Activated CD4-positive, alpha-beta T cell treated with anti-CD3 and anti-CD28 coated beads, Interleukin-2, amount 10 ng/mL, durations not matched to agents 7 days and 5 days (primary cell): ENCODE measurements around the gene ZNF43. TPM values are rescaled to one million over a fixed set of nuclear protein-coding genes. Genes with fewer than 3 reads are reported as not detected.
"Not testable (repeated sequence)": the region's sequence is repeated elsewhere in the genome, so short reads cannot be mapped to it uniquely, and the experiment has no call there.

Source experiments
- CTCF ChIA-PET: fragments of 350-600 bp; sonication (Branson Sonifier 250); formaldehyde crosslinking; loops from one replicate; lab custom pipeline; 2021; ENCODE audit warnings: antibody characterized with exemption; lab: Charles Lee
- POLR2A ChIA-PET: fragments of 350-600 bp; sonication (Branson Sonifier 250); formaldehyde crosslinking; loops from one replicate; lab custom pipeline; 2021; ENCODE audit warnings: antibody characterized with exemption; lab: Charles Lee
- DNase-seq: peaks from one replicate; pipeline ENCODE4 v3.0.0-alpha.2; 2020
- H3K27ac Mint-ChIP-seq: one replicate; pipeline ENCODE4 v1.8.0; 2021; ENCODE audit warnings: mild to moderate bottlenecking, moderate library complexity, mixed read lengths
- H3K27me3 Mint-ChIP-seq: one replicate; pipeline ENCODE4 v1.8.0; 2021; ENCODE audit warnings: mixed read lengths
- H3K36me3 Mint-ChIP-seq: one replicate; pipeline ENCODE4 v1.8.0; 2021; ENCODE audit warnings: low read depth, mixed read lengths
- H3K4me1 Mint-ChIP-seq: one replicate; pipeline ENCODE4 v1.8.0; 2021; ENCODE audit warnings: mixed read lengths
- H3K4me3 Mint-ChIP-seq: one replicate; pipeline ENCODE4 v1.8.0; 2021; ENCODE audit warnings: mild to moderate bottlenecking, moderate library complexity, mixed read lengths
- H3K9me3 Mint-ChIP-seq: one replicate; pipeline ENCODE4 v1.8.0; 2021; ENCODE audit warnings: mixed read lengths
- total RNA-seq, 2 experiments: library from RNA; stranded (reverse); gene quantifications; one replicate each; pipeline ENCODE4 v1.2.3, GENCODE V29; 2021

Gene ZNF43
- total RNA-seq, 2 experiments from 2014 or later, result 29.6 to 34.6 TPM

GRCh38 chr19:21775792-21776191 is 60.2 kb downstream of the ZNF43 start:
- not testable (repeated sequence) for H3K4me1 Mint-ChIP-seq

GRCh38 chr19:21767065-21767800 is 68.7 kb downstream of the ZNF43 start, which contains the start of gene ZNF100:
TSS of gene ZNF100 (minus strand) at chr19:21767579. CDS start at chr19:21767429, 150 bp downstream.
- peak; percentile 93 for DNase-seq
- POLR2A ChIA-PET, result interaction anchor here (0.7 to 1.3 kb wide), 2 partner anchors 69 to 144 kb away, joined by 3 to 5 read pairs; partner anchors contain the start of gene ZNF43
- CTCF ChIA-PET, result interaction anchor here (0.5 to 1.1 kb wide), 4 partner anchors 13 to 628 kb away, joined by 3 read pairs; no protein-coding TSS in a partner anchor
- Mint-ChIP-seq H3K4me3 (peak within 1 kb of the TSS; percentile 99), H3K4me1 (peaks cover 28% of the 10 kb centered on the region), H3K36me3 (peaks cover 48% of the 10 kb centered on the region), H3K27ac (peak within 1 kb of the TSS; percentile 97), H3K27me3 (no peaks in the 10 kb centered on the region), H3K9me3 (peaks cover 24% of the 10 kb centered on the region)

More at GRCh38 chr19:21775792-21776191, 60.2 kb downstream of the ZNF43 start:
- POLR2A ChIA-PET, H3K36me3 Mint-ChIP-seq, CTCF ChIA-PET, H3K4me3 Mint-ChIP-seq, H3K9me3 Mint-ChIP-seq, DNase-seq, H3K27me3 Mint-ChIP-seq, H3K27ac Mint-ChIP-seq: not testable (repeated sequence)

GRCh38 chr19:21766705-21767064 is 69.3 kb downstream of the ZNF43 start:
- CTCF ChIA-PET, result interaction anchor here (0.5 to 1.1 kb wide), 2 partner anchors 85 to 627 kb away, joined by 3 read pairs; no protein-coding TSS in a partner anchor
- DNase-seq, POLR2A ChIA-PET, H3K27me3 Mint-ChIP-seq: not testable (repeated sequence)
- Mint-ChIP-seq H3K4me3 (peak overlapping the region; percentile 99), H3K27ac (peak overlapping the region; percentile 97), H3K9me3 (peaks cover 29% of the 10 kb centered on the region), H3K4me1 (peaks cover 29% of the 10 kb centered on the region), H3K36me3 (peaks cover 53% of the 10 kb centered on the region)

- H3K4me3 Mint-ChIP-seq, result no peak overlapping the region
- CTCF ChIA-PET, result no interaction called here
- H3K27ac Mint-ChIP-seq, result no peak overlapping the region
- peaks cover 67% of the 10 kb centered on the region for H3K36me3 Mint-ChIP-seq
- no peaks in the 10 kb centered on the region for H3K27me3 Mint-ChIP-seq
- peaks cover 31% of the 10 kb centered on the region for H3K4me1 Mint-ChIP-seq
- peaks cover 33% of the 10 kb centered on the region for H3K9me3 Mint-ChIP-seq
- no peak for DNase-seq
- POLR2A ChIA-PET, result interaction anchor here (0.6 kb wide), 1 partner anchor 1492 kb away, joined by 5 read pairs; no protein-coding TSS in a partner anchor
Measured at GRCh38 chr19:21765151-21765550, 70.8 kb downstream of the ZNF43 start.

GRCh38 chr19:21761547-21761946 is 74.4 kb downstream of the ZNF43 start:
- DNase-seq, H3K27ac Mint-ChIP-seq, POLR2A ChIA-PET, H3K27me3 Mint-ChIP-seq, CTCF ChIA-PET, H3K4me3 Mint-ChIP-seq: not testable (repeated sequence)
- H3K4me1 Mint-ChIP-seq, result peaks cover 28% of the 10 kb centered on the region
- H3K36me3 Mint-ChIP-seq, result peaks cover 92% of the 10 kb centered on the region
- H3K9me3 Mint-ChIP-seq, result peaks cover 40% of the 10 kb centered on the region

GRCh38 chr19:21758296-21758695 is 77.7 kb downstream of the ZNF43 start:
- Mint-ChIP-seq H3K9me3 (peaks cover 43% of the 10 kb centered on the region), H3K27me3 (no peaks in the 10 kb centered on the region), H3K4me3 (no peak overlapping the region), H3K27ac (no peak overlapping the region), H3K4me1 (peaks cover 5% of the 10 kb centered on the region), H3K36me3 (peaks cover 95% of the 10 kb centered on the region)
- CTCF ChIA-PET, result no interaction called here
- DNase-seq, result no peak
- POLR2A ChIA-PET, result no interaction called here

GRCh38 chr19:21755555-21755954 is 80.4 kb downstream of the ZNF43 start:
- H3K27ac Mint-ChIP-seq, DNase-seq, H3K4me3 Mint-ChIP-seq, POLR2A ChIA-PET, CTCF ChIA-PET, H3K4me1 Mint-ChIP-seq, H3K27me3 Mint-ChIP-seq: not testable (repeated sequence)
- Mint-ChIP-seq H3K36me3 (peaks cover 94% of the 10 kb centered on the region), H3K9me3 (peaks cover 42% of the 10 kb centered on the region)

Other genes with a start within 250 kb of the ZNF43 start
- 10 to 100 TPM; 27.1 to 27.5 TPM for gene ZNF100, start 68.6 kb downstream of the ZNF43 start, total RNA-seq
- gene ZNF208, start 174.8 kb upstream of the ZNF43 start, total RNA-seq, result under 1 TPM; 0.57 to 0.73 TPM
- gene ZNF257, start 216.3 kb upstream of the ZNF43 start, total RNA-seq, result 10 to 100 TPM; 13.3 to 13.7 TPM